NCI-H748 (cell line): ENCODE results near the gene SLC66A1.

ENCODE experiments used
- DNase-seq: peaks from one replicate; lab custom pipeline; 2025; ENCODE audit not compliant: unreplicated experiment; lab: John Stamatoyannopoulos, UW

Gene SLC66A1

DNA sequence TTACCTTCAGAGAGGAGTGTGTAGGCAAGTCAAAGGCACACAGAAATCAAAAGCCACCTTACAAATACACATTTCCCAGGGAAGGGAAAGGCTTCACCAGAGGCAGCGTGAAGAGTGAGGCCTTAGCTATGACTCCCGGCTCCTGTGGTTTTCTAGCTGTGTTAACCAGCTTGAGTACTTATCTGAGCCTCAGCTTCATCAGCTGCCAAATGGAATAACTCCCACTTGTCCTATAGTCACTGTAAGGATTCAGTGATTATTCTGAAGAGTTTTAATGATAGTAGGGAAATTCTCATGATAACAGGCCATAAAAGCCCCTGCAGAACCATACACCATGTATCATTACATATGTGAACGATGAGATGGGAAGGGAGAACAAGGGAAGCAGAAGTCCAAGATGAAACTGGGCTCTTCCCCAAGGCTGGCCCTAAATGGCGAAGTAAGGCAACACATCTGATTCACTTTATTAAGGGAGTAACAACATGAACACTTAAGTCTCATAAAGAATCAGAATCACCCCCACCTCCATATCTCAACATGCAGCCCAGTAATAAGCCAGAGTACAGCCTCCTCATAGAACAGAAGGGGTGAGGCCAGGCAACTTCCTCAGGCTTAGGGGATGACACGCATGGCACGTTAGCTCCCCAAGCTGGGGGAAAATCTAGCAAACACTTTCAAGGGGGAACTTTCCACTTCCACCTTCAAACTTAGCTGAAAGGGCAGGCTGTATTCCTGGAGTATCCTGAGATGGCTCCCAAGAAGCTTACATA, 63.7 kb downstream of the SLC66A1 start:
- no peak for DNase-seq

DNA sequence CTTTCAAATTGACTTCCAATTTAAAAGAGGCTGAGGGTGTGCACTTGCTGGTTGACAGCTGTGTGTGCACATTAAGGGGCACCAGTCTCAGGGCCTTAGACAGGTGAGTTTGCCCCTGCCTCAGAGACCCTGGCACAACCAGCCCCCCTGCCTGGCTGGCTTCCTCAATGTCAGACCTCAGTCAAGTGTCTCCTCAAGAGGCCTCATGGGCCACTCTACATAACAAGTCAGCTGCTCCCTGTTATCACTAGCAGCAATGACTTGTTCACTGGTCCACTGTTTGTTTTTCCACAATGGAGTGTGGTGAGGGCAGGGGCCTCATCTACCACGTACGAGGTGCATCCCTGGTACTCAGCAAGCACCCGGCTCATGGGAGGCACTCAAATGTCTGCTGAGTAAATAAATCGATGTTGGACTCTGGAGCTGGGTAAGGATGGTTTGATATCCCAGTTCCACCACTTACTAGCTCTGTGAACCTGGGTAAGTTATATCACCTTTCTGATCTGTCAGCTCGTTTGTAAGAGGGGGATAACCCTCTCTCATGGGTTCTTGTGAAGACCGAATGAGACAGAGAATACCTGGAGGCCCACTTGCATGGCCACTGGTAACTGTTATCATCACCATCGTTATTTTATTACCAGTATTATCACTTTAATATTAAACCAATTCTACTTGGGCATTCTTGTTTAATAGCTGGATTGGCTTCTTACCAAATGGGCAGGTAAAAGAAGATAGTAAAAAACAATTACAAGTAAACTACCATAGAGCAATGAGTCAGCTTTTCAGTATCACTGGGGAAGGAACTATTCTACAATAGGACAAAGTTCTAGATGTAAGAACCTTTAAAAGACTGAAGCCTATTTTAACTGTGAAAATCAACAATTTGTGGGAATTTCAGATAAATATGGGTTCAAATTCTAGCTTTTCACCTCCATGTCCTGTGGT, 64.6 kb downstream of the SLC66A1 start:
- DNase-seq = no peak

DNA sequence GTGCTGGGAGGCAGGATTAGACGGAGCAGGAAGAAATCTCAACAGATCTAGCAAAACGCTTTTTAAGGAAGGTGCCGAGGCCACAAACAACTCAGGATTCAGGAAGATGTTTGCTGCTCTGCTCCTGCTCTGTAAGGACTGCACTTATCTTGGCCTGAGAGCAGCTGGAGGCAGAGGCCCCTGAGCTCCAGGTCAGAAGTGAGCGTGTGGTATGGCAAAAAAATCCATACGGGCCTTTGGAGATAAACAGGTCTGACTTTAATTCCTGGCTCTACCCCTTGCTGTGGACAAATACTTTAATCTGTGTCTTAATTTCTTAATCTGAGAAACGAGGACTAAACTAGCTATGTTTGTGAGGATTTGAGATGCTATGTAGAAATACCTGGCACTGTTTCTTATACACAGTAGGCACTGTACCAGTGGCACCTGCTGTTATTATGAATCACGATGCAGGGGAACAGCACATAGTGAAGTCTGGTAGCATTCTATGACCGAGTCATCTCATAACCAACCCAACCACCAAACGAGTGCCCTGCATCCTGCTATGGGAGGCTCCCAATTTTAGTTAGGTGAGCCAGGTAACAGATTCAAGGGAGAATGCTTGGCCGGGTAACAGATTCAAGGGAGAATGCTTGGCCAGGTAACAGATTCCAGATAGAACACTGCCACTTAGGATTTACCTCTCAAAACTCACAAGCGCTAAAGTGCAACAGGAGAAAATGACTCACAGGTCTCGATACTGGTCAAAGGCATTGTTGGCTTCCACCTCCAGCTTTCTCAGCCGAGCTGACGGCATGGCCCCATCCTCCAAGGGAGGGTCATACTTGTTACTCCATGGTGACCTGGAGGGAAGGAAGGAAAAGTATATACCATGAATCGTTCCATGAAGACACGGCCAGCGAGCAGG, 65.9 kb downstream of the SLC66A1 start:
- no peak for DNase-seq
